Esophagus squamous epithelium (tissue), 5 donors: Measurements from ENCODE around the gene PANX1. TPM values are rescaled to one million over a fixed set of nuclear protein-coding genes. Genes with fewer than 3 reads are reported as not detected.

ENCODE experiments used
- DNase-seq: peaks from one replicate; lab custom pipeline; 2025; lab: John Stamatoyannopoulos, UW
- H3K27ac ChIP-seq, 4 donors: fragments of 200-600 bp; sonication (generic); one replicate each; pipeline ENCODE4 v1.5.1; 2016 to 2019; ENCODE audit warnings: mild to moderate bottlenecking in 1 of 4
- H3K27me3 ChIP-seq, 4 donors: fragments of 200-600 bp; sonication (generic); 1 replicate in 3 of 4; 2 replicates in 1 of 4; pipeline versions ENCODE4 v1.5.1 to v1.6.0; 2017 to 2021; ENCODE audit warnings: antibody characterized with exemption in 1 of 4
- H3K36me3 ChIP-seq, 3 donors: fragments of 200-600 bp; sonication (generic); one replicate each; pipeline ENCODE4 v1.5.1; 2016 to 2019
- H3K4me1 ChIP-seq, 3 donors: fragments of 200-600 bp; sonication (generic); one replicate each; pipeline ENCODE4 v1.5.1; 2017 to 2019
- H3K4me3 ChIP-seq, 4 donors: fragments of 200-600 bp; sonication (generic); 1 replicate in 3 of 4; 2 replicates in 1 of 4; pipeline ENCODE4 v1.5.1; 2016 to 2019; ENCODE audit warnings: mild to moderate bottlenecking in 2 of 4, moderate library complexity in 1 of 4
- H3K9me3 ChIP-seq, 3 donors: fragments of 200-600 bp; sonication (generic); one replicate each; pipeline ENCODE4 v1.5.1; 2016 to 2019
- CTCF ChIP-seq, 6 experiments: fragments of 450-650 bp in 4 of 6; fragments of 200-600 bp in 2 of 6; sonication (generic) in 2 of 6; IDR thresholded peaks; one replicate each; pipeline ENCODE4 v1.5.1; 2016 to 2019; ENCODE audit warnings: antibody characterized with exemption in 6 of 6, mild to moderate bottlenecking in 4 of 6, moderate library complexity in 4 of 6
- POLR2A ChIP-seq, 4 donors: fragments of 450-650 bp; IDR thresholded peaks; one replicate each; pipeline ENCODE4 v1.6.1; 2017; ENCODE audit warnings: antibody characterized with exemption in 4 of 4, mild to moderate bottlenecking in 4 of 4, moderate library complexity in 3 of 4
- WGBS, 2 donors: methylation state at CpG; one replicate each; pipeline ENCODE4 v1.1.5; 2018; 5-methylcytosine and 5-hydroxymethylcytosine counted together
- intact Hi-C: fragments of 100-400 bp; cut with DNase I; formaldehyde crosslinking; loops from one replicate; pipeline ENCODE4 v1.15.0; 2022
- total RNA-seq, 4 donors: library from RNA; depleted of rRNA; stranded (reverse); fragments of >200 nt; gene quantifications; one replicate each; pipeline ENCODE4 v1.1.0, GENCODE V29; 2016
- donor health status: DM: yes; HTN: yes; CAD: no.

PANX1 gene
- total RNA-seq, 4 donors from 2014 or later: 8.4 to 36.2 (median 17.4) TPM

GRCh38 chr11:94127638-94128037 is 1.0 kb upstream of the PANX1 start:
- Histone ChIP-seq H3K27ac (peak overlapping the region; percentile 90 to 98 (median 92)), H3K4me3 (peak overlapping the region in 2 of 4 donors; percentile 70 to 87), H3K4me1 (peaks cover 29 to 46% (median 32%) of the 10 kb centered on the region in 3 donors), H3K9me3 (no peaks in the 10 kb centered on the region), H3K36me3 (no peaks in the 10 kb centered on the region), H3K27me3 (no peaks in the 10 kb centered on the region)
- intact Hi-C loops: no loop called here
- no peak for TF ChIP-seq CTCF (IDR thresholded peaks at IDR 0.05)
- no peak for TF ChIP-seq POLR2A (IDR thresholded peaks at IDR 0.05)
- no peak for DNase-seq

GRCh38 chr11:94128291-94128745 is 323 bp upstream of the PANX1 start:
- Histone ChIP-seq H3K4me1 (peaks cover 29 to 53% (median 32%) of the 10 kb centered on the region in 3 donors), H3K9me3 (no peaks in the 10 kb centered on the region), H3K27ac (peak overlapping the region; percentile 90 to 98 (median 92)), H3K27me3 (no peaks in the 10 kb centered on the region), H3K36me3 (no peaks in the 10 kb centered on the region), H3K4me3 (peak overlapping the region; percentile 68 to 87 (median 73))
- 1% methylated on average over 16 to 21 of the region's 23 CpGs for WGBS, 2 donors
- DNase-seq: no peak
- intact Hi-C loops: no loop called here
- TF ChIP-seq POLR2A (IDR thresholded peaks at IDR 0.05) (no peak), CTCF (IDR thresholded peaks at IDR 0.05) (no peak)

- Histone ChIP-seq H3K4me3 (peak overlapping the region; percentile 68 to 87 (median 73)), H3K4me1 (peaks cover 30 to 64% (median 37%) of the 10 kb centered on the region in 3 donors), H3K36me3 (no peaks in the 10 kb centered on the region), H3K27ac (peak overlapping the region; percentile 90 to 98 (median 92)), H3K9me3 (no peaks in the 10 kb centered on the region), H3K27me3 (no peaks in the 10 kb centered on the region)
- WGBS, 2 donors: 7 to 12% methylated on average over 11 to 14 of the region's 20 CpGs
- intact Hi-C loops: no loop called here
- TF ChIP-seq CTCF (IDR thresholded peaks at IDR 0.05): no peak
- no peak for TF ChIP-seq POLR2A (IDR thresholded peaks at IDR 0.05)
- DNase-seq: no peak
Observed at GRCh38 chr11:94129512-94130297, 1.1 kb downstream of the PANX1 start.

- Histone ChIP-seq H3K9me3 (no peaks in the 10 kb centered on the region), H3K4me1 (peaks cover 33 to 72% (median 44%) of the 10 kb centered on the region in 3 donors), H3K36me3 (no peaks in the 10 kb centered on the region), H3K27ac (peak overlapping the region; percentile 90 to 98 (median 92)), H3K4me3 (peak overlapping the region in 3 of 4 donors; percentile 70 to 87 (median 76)), H3K27me3 (no peaks in the 10 kb centered on the region)
- TF ChIP-seq POLR2A (IDR thresholded peaks at IDR 0.05) (peak in 1 of 4 donors; percentile 46), CTCF (IDR thresholded peaks at IDR 0.05) (no peak)
- WGBS, 2 donors: 15 to 40% methylated on average over 7 of the region's 7 CpGs
- intact Hi-C loops: no loop called here
- no peak for DNase-seq
Observed at GRCh38 chr11:94130298-94131046, 1.8 kb downstream of the PANX1 start.
